T47D (cell line): Measurements from ENCODE around the gene ATRX.
"Not testable (repeated sequence)": the region's sequence is repeated elsewhere in the genome, so short reads cannot be mapped to it uniquely, and the experiment has no call there.

Experiments used
- DNase-seq, 2 experiments: peaks; one replicate each; pipeline versions ENCODE4 v3.0.0 to v3.0.0-alpha.2; 2011 to 2012; ENCODE audit warnings: low read depth in 1 of 2, low spot score in 1 of 2
- JUND ChIP-seq: IDR thresholded peaks from 2 replicates; pipeline ENCODE4 v1.6.1; 2012; ENCODE audit warnings: low read depth
- in situ Hi-C: cut with HindIII; loops from 2 replicates; pipeline ENCODE4 v1.10.0; 2016; ENCODE audit warnings: low sequenced_read_pairs, low pct_unique_long_range_greater_than_20kb

Gene ATRX

DNA sequence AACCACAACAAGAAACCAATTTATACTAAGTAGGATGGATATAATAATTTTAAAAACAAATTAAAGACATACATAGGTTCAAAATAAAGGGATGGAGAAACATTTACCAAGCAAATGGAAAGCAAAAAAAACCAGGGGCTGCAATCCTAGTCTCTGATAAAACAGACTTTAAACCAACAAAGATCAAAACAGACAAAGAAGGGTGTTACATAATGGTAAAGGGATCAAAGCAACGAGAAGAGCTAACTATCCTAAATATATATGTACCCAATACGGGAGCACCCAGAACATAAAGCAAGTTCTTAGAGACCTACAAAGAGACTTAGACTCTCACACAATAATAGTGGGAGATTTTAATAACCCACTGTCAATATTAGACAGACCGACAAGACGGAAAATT, 66.6 kb downstream of the ATRX start:
- no peak for TF ChIP-seq JUND
- no peak for DNase-seq
- in situ Hi-C loops: no loop called here

DNA sequence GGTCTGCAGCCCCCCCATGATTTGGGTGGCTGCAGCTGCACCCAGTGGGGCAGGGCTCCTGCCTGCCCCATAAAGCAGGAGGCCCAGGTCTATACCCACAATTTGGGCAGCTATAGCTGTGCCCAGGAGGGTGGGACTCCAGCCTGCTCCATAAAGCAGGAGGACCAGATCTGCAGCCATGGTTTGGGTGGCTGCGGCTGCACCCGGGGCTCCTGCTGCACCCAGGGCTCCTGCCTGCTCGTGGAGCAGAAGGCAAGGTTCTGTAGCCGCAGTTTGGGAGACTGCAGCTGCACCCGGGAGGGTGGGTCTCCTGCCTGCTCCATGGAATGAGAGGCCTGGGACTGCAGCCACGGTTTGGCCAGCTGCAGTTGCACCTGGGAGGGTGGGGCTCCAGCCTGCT, 81.1 kb downstream of the ATRX start:
- in situ Hi-C loops: no loop called here
- no peak for TF ChIP-seq JUND
- DNase-seq: no peak

DNA sequence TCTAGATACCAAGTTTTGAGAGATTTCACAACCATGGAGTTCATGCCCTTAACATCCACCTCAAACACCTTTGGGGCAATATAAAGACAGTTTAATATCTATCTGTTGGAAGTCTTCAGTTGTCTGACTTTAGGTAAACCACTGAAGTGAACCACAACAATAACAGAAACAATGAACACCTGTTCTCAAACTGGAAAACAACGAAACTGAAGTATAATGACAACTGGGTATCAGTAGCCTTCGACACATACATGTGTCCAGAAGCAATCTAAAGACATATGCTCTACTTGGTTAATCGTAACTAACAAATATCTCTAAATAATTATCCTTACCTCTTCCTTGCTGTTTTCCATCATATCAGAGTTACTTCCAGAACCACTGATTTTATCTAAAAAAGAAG, 87.8 kb downstream of the ATRX start:
- DNase-seq: no peak
- in situ Hi-C loops: no loop called here
- TF ChIP-seq JUND: no peak

- TF ChIP-seq JUND: no peak
- DNase-seq: no peak
- in situ Hi-C loops: no loop called here
Observed at GRCh38 chrX:77694491-77694890, 91.5 kb downstream of the ATRX start.

DNA sequence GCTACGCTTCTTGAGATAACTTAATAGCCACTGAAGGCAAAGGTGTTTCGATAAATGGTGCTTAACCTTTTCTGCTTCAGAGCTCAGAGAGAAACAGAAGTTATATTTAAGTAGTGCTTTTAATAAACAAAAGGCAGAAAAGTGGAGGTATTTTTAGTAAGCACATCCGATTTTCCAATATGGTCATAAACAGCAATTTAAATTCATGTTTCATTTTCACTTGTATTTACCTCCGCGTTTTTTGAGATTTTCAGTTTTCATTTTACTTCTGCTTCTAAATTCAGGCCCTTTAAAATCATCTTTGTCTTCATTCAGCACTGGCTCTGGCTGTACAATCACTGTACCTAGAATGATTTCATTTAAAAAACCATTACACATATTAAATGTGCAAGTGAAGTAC, 92.4 kb downstream of the ATRX start:
- in situ Hi-C loops: no loop called here
- no peak for TF ChIP-seq JUND
- no peak for DNase-seq

- no peak for DNase-seq
- in situ Hi-C loops: no loop called here
- TF ChIP-seq JUND: no peak
Observed at GRCh38 chrX:77691916-77692315, 94.1 kb downstream of the ATRX start.

DNA sequence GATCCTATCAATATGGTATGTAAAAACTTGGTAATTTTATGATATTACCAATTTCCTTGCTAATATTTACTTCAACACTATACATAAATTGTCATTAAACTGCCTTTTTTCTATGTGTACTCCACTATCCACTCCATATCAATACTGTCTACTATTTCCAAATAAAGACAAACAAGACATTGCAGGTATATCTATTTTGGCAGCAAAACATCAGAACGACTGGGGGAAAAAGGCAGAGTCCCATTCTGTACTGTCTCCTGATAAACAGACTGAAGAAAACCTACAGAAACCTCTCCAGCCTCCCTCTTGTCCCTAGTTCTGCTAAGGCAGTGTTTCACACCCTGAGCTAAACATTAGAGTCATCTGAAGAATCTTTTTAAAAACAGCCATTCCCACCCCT, 96.6 kb downstream of the ATRX start:
- DNase-seq: no peak
- TF ChIP-seq JUND: no peak
- in situ Hi-C loops: no loop called here

- in situ Hi-C loops, DNase-seq: not testable (repeated sequence)
Observed at GRCh38 chrX:77685683-77686082, 100.3 kb downstream of the ATRX start.

GRCh38 chrX:77679144-77679543, 106.9 kb downstream of the ATRX start:
- TF ChIP-seq JUND: no peak
- no peak for DNase-seq
- in situ Hi-C loops: no loop called here

GRCh38 chrX:77675986-77676385, 110.0 kb downstream of the ATRX start:
- in situ Hi-C loops: no loop called here
- no peak for TF ChIP-seq JUND
- no peak for DNase-seq

DNA sequence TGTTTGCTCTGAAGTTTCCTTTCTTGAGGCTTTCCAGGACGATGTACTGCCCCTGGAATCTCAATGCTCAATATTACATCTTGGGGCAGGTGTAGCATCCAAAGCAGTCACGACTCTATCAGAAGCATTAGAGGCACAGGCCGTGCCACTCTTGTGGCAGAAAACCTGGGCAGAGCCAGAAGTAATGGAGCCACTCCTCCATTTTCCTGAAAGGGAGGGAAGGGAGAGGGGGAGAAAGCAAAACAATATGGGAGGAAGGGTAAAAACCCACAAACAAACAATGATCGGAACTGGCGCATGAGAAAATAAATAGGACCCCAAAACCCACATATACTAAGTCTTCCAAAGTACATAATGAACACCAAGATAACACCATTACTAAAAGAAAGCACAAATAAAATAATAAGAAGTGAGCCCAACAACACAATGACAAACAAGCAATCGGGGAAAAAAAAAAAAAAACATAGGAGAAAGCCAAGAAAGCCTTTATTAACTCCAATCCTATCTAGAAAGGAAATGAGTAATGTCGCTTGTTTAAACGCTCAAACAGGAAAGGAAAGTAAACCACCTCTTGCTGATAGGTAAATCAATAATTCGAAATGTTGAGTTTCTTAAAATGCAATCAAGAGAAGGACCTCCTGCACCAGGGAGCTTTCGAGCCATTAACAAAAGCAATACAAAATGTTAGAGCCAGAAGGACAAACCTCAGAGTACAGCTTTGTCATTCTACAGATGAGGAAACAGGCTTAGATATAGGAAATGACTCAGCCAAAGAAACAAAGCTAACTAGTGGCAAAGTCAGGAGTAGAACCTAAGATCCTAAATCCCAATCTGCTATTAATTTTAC, 117.4 kb downstream of the ATRX start:
- in situ Hi-C loops: no loop called here
- no peak for DNase-seq

DNA sequence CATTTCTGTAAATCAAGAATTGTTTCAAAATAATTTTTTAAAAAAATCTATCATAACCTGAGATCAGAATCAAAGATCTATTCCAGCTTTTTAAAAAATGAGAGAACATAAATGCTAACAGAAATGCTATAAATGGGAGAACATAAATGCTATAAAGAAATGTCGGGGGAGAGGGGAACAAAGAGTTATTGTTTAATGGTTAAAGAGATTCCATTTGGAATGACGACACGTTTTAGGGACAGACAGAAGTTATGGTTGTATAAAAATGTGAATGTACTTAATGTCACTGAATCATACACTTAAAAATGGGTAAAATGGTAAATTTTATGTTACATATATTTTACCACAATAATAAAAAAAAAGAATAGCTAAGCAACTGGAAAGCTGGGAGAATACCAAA, 127.1 kb downstream of the ATRX start:
- in situ Hi-C loops: no loop called here
- DNase-seq: no peak
- TF ChIP-seq JUND: no peak

More for the DNA sequence above, 117.4 kb downstream of the ATRX start:
- TF ChIP-seq JUND: no peak

GRCh38 chrX:77652095-77652494, 133.9 kb downstream of the ATRX start:
- in situ Hi-C loops: no loop called here
- TF ChIP-seq JUND: no peak
- DNase-seq: no peak

- no peak for TF ChIP-seq JUND
- in situ Hi-C loops: no loop called here
- DNase-seq: no peak
Observed at GRCh38 chrX:77640702-77641101, 145.3 kb downstream of the ATRX start.
